Aorta (tissue), 5 donors: ENCODE results near the gene VPS39. TPM values are rescaled to one million over a fixed set of nuclear protein-coding genes. Genes with fewer than 3 reads are reported as not detected.
A peak's percentile ranks its signal among the peaks of the same experiment; 100 is the strongest.

ENCODE experiments used
- ATAC-seq: fragments of 200-7000 bp; cut with Tn5 transposase; one replicate; pipeline ENCODE4 v1.9.1; 2022; ENCODE audit warnings: moderate library complexity; ENCODE audit not compliant: low FRiP score
- DNase-seq, 2 donors: peaks; one replicate each; pipeline ENCODE4 v3.0.0-alpha.2; 2020
- H3K27ac ChIP-seq, 2 donors: one replicate each; pipeline ENCODE4 v1.5.1; 2013; ENCODE audit warnings: low read length in 2 of 2, mild to moderate bottlenecking in 2 of 2, moderate library complexity in 2 of 2, control low read depth in 1 of 2, inconsistent platforms in 1 of 2, low read depth in 1 of 2
- H3K27me3 ChIP-seq, 2 donors: one replicate each; pipeline ENCODE4 v1.6.1; 2013; ENCODE audit warnings: control low read depth in 1 of 2, low read length in 1 of 2, mild to moderate bottlenecking in 1 of 2, moderate library complexity in 1 of 2; ENCODE audit not compliant: insufficient read depth in 2 of 2, control insufficient read depth in 1 of 2
- H3K36me3 ChIP-seq, 2 donors: one replicate each; pipeline ENCODE4 v1.6.1; 2013; ENCODE audit warnings: control low read depth in 1 of 2, low read length in 1 of 2, mild to moderate bottlenecking in 1 of 2; ENCODE audit not compliant: insufficient read depth in 2 of 2, control insufficient read depth in 1 of 2
- H3K4me1 ChIP-seq, 2 donors: one replicate each; pipeline ENCODE4 v1.6.1; 2013; ENCODE audit warnings: low read length in 2 of 2, control low read depth in 1 of 2, mild to moderate bottlenecking in 1 of 2, moderate library complexity in 1 of 2; ENCODE audit not compliant: insufficient read depth in 2 of 2, control insufficient read depth in 1 of 2
- H3K4me3 ChIP-seq, 2 donors: one replicate each; pipeline ENCODE4 v1.5.1; 2013; ENCODE audit warnings: low read length in 2 of 2, control low read depth in 1 of 2, mild to moderate bottlenecking in 1 of 2
- H3K9me3 ChIP-seq: one replicate; pipeline ENCODE4 v1.6.1; 2013; ENCODE audit warnings: mild to moderate bottlenecking, low read length; ENCODE audit not compliant: control insufficient read depth
- WGBS, 2 donors: extraction: QIAGEN DNeasy Blood & Tissue Kit; methylation state at CpG; one replicate each; pipeline ENCODE4 v1.1.7; 2013; 5-methylcytosine and 5-hydroxymethylcytosine counted together
- intact Hi-C, 2 donors: fragments of 100-400 bp; cut with DNase I; formaldehyde crosslinking; loops; one replicate each; pipeline versions ENCODE4 v1.14.2 to v1.15.0; 2022
- polyA plus RNA-seq, 2 donors: library from polyadenylated mRNA; stranded (reverse); fragments of 200-250 nt; gene quantifications; one replicate each; pipeline ENCODE4 v1.2.3, GENCODE V29; 2013
- total RNA-seq, 2 donors: library from RNA; stranded (reverse); fragmentation: NEBNext Ultra II Directional; extraction: Animal tissue kit (Norgen Biotek cat#: 25700); gene quantifications; one replicate each; pipeline ENCODE4 v1.2.1, GENCODE V29; 2021
- donor health status: healthy with polysubstance abuse.
- donor health status: Bipolar disorder and iron deficiency.
- donor health status: DM: no; HTN: no; CAD: no.
- donor health status: DM: no; HTN: no; CAD: no.
- donor health status: DM: yes; HTN: yes; CAD: no.

The VPS39 gene
- total and polyA plus RNA-seq, 4 donors = 10.5 to 89.4 (median 59.8) TPM

DNA sequence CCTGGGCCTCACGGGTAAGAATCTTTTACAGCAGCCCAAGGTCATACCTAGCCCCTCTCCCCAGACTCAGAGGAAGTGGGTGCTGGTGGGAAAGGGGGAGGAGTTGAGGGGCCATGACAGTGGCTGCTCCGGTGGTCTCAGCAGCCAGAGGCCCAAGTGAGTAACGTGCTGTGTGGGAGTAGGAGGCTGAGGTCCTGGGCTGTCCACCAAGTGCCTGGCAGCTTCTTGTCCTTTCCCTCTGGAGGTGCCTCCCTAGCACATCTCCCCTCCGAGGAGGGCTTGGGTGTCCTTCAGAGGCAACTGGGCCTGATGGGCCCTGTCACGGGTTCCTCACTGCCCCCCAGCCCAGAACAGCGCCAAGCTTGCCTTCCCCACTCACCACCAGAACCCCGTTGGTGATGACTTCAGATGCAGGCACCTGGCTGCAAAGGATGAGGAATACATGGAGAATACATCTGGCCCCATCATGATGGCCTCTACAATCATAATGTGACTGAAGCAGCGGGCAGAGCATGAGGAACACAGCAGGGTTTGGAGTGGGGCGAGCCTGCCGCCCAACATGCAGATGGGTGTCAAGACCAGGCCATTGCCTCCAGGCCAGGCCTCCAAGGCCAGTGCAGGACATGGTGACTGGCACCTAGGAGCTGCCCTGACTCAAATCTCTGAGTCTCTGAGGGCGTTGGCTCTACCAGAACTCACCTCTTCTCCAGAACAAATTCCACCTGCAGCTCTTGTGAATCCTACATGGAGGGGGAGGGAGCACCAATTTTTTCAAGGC, 55.0 kb downstream of the VPS39 start:
- 92 to 95% methylated on average over 11 of the region's 11 CpGs for WGBS, 2 donors
- ATAC-seq = no peak
- Histone ChIP-seq H3K27me3 (no peaks in the 10 kb centered on the region), H3K27ac (no peak overlapping the region), H3K9me3 (no peaks in the 10 kb centered on the region), H3K36me3 (no peaks in the 10 kb centered on the region), H3K4me3 (no peak overlapping the region), H3K4me1 (peaks cover 0 to 3% of the 10 kb centered on the region in 2 donors)
- no peak for DNase-seq
- intact Hi-C loops = no loop called here

DNA sequence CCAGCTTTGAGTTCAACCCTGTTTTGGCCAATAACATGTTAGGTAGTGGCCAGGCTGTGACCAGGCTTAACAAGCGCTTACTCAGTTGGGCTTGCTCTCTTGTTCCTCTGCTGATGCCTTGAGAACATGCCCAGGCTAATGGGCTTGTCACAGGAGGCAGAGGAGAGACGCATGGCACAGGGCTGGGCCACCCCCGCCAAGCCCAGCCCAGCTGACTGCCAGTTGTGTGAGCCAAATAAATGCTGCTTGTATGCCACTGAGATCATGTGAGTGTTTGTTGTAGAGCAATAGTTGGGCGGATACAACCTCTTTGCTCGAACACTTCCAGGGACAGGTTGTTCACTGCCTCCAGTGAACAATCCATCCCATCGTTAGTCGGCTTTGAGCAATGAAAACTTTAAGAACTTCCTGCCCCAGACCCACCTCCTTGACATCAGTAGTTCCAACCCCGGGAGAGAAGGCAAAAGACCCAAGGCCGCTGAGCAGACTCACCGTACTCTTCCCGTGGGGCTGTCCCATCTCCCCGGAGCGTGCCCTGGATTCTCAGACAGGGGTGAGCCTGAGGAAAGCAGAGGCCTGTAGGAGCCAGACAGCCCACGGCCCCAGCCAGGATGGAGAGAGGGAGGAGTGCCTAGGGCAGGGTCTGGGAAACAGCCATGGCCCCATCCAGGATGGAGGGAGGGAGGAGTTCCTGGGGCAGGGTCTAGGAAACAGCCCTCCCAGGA, 55.7 kb downstream of the VPS39 start:
- ATAC-seq (peak; percentile 36), DNase-seq (no peak)
- no peak overlapping the region for H3K27ac ChIP-seq
- no peaks in the 10 kb centered on the region for H3K36me3 ChIP-seq
- H3K9me3 ChIP-seq = no peaks in the 10 kb centered on the region
- intact Hi-C loops = no loop called here
- 47 to 51% methylated on average over 14 of the region's 14 CpGs for WGBS, 2 donors
- peaks cover 0 to 3% of the 10 kb centered on the region in 2 donors for H3K4me1 ChIP-seq
- no peak overlapping the region for H3K4me3 ChIP-seq
- H3K27me3 ChIP-seq = no peaks in the 10 kb centered on the region

DNA sequence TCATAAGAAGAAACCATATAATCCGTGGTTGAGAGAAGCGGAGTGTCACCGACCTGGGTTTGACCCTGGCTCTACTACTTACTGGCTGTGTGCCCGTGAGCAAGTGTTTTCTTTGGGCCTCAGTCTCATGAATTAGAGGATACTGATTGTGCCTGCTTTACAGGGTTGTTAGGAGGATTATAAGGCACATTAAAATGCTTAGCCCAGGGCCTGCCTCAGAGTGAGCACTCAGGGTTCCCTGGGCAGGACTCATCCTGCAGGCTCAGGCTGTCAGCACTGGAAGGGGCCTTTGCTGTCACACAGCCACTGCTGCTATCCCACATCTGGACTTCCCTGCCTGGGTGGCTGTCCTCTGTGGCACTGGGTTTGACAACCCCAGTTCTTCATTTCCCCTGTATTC, 56.4 kb downstream of the VPS39 start:
- WGBS, 2 donors = 3 to 10% methylated on average over 4 of the region's 4 CpGs
- H3K27me3 ChIP-seq = no peaks in the 10 kb centered on the region
- H3K9me3 ChIP-seq = no peaks in the 10 kb centered on the region
- DNase-seq (no peak), ATAC-seq (peak; percentile 12)
- intact Hi-C loops = no loop called here
- H3K36me3 ChIP-seq = no peaks in the 10 kb centered on the region
- H3K4me1 ChIP-seq = peaks cover 0 to 3% of the 10 kb centered on the region in 2 donors
- no peak overlapping the region for H3K4me3 ChIP-seq
- H3K27ac ChIP-seq = no peak overlapping the region

DNA sequence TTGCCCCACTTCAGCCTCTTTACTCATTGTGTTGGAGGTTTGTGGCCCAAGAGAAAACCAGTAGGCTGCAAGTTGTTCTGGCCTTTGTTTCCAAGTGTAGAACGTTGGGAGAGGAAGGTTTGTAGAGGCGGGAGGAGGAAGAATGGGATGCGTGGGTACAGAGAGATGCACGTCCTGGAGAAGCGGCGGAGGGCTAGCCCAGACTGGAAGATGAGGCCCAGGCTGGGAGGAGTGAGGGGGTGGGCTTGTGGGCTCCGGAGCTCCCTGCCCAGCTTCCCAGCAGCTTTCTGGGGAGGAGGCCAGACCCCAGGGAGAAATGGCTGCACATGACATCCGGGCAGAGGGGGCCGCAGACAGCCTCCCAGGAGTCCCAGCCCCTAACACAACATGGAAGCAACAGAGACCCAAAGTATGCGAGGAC, 57.0 kb downstream of the VPS39 start:
- DNase-seq (no peak), ATAC-seq (no peak)
- H3K4me3 ChIP-seq = no peak overlapping the region
- WGBS, 2 donors = 87% methylated on average over 10 of the region's 10 CpGs
- intact Hi-C loops = no loop called here
- H3K27ac ChIP-seq = no peak overlapping the region
- H3K27me3 ChIP-seq = no peaks in the 10 kb centered on the region
- no peaks in the 10 kb centered on the region for H3K9me3 ChIP-seq
- peaks cover 0 to 3% of the 10 kb centered on the region in 2 donors for H3K4me1 ChIP-seq
- H3K36me3 ChIP-seq = no peaks in the 10 kb centered on the region

DNA sequence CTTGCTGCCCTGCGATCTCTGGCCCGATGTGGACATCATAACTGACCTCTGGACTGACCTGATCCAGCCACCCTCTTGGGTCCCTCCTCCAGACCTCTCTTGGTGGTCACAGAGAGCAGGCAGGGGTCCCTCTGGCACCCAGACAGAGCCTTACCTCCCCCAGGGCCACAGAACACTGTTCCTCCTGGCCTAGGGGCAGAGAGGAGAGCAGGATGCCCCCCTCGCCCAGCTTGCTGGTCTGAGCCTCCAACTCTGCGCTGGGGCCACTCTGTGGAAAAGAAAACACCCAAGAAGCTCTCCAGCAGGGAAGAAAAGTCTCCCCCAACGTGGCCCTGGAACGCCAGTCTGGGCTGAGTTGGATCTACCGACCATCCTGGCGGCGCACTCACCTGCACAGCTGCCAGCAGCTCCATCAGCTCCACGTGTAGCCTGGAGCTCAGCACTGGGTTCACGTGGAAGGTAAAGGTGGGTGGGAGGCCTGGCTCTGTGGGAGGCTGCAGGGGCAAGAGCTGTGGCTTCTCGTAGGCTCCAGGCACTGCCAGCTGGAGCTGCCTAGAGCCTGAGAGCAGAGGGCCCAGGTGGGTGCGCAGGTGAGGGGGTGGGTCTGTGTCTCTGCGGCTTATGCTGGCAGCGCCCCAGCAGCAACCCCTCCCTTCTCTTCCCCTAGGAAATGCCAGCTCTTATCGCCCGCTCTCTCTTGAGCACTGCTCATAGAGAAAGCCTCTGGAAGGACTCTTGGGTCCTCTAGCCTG, 57.7 kb downstream of the VPS39 start:
- H3K36me3 ChIP-seq = no peaks in the 10 kb centered on the region
- no peaks in the 10 kb centered on the region for H3K9me3 ChIP-seq
- no peak overlapping the region for H3K4me3 ChIP-seq
- H3K4me1 ChIP-seq = peaks cover 0 to 3% of the 10 kb centered on the region in 2 donors
- DNase-seq (no peak), ATAC-seq (no peak)
- H3K27ac ChIP-seq = no peak overlapping the region
- 92 to 95% methylated on average over 17 of the region's 17 CpGs for WGBS, 2 donors
- H3K27me3 ChIP-seq = no peaks in the 10 kb centered on the region
- intact Hi-C loops = no loop called here

DNA sequence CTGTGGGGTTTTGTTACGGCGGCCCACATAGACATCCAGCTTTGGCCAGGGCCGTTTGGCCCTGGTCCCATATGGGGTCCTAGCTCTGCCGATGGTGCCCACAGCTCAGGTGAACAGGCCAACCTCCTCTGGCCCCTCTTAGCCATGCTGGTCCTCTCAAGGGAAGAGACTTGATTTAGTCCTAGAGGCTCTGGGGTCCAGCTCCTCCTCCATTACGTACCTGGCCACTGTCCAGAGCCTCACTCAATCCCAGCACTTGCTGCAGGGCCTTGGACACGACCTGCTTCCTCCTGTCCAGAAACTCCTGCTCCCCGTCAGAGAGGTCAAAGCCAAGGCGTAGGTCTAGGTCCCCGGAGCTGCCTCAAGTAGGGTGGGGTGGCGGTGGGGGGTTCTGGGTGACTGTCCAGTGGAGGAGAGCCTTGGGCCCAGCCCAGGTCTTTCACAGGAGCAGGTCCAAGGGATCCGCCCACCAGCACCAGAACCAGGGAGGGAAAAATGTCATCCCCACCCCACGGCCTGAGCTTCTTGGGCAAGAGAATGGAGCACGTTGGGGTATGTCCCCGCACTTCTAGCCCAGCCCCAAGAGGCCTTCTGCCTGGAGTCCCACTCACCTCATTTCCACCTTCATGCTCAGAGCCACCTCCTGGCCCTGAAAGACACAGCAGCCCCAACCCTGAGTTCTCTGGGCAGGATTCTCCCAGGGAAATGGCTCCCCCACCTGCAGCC, 58.4 kb downstream of the VPS39 start:
- H3K4me3 ChIP-seq = no peak overlapping the region
- H3K36me3 ChIP-seq = no peaks in the 10 kb centered on the region
- intact Hi-C loops = no loop called here
- H3K9me3 ChIP-seq = no peaks in the 10 kb centered on the region
- H3K4me1 ChIP-seq = peaks cover 0 to 3% of the 10 kb centered on the region in 2 donors
- 87 to 90% methylated on average over 14 of the region's 14 CpGs for WGBS, 2 donors
- ATAC-seq (no peak), DNase-seq (no peak)
- H3K27me3 ChIP-seq = no peaks in the 10 kb centered on the region
- no peak overlapping the region for H3K27ac ChIP-seq

DNA sequence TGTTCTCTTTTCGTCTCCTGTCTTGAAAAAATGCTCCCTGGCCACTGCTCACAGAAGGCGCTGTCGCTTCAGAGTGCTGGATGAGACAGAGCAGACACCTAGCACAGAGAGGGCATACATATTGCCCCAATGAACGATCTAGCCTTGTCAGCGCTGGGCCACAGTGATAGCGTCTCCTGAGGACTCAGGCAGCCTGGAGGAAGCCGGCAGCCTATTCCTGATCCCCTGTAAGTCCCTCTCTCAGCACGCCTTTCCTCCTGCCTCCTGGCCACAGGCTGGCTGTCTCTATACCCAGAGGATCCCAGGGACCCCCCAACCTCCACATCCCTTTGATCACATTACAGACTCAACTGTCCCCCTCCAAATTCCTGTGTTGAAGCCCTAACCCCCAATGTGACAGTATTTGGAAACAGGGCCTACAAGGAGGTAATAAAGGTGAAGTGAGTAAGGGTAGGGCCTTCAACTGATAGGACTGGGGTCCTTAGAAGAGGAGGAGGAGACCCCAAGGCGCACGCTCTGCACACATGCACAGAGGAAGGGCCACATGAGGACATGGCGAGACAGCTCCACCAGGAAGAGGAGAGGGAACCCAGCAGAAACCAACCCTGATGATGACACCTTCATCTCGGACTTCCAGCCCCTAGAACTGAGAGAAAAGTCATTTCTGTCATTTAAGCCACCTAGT, 59.2 kb downstream of the VPS39 start:
- H3K27ac ChIP-seq = no peak overlapping the region
- WGBS, 2 donors = 90 to 91% methylated on average over 12 of the region's 12 CpGs
- no peaks in the 10 kb centered on the region for H3K36me3 ChIP-seq
- ATAC-seq (no peak), DNase-seq (no peak)
- intact Hi-C loops = no loop called here
- H3K9me3 ChIP-seq = no peaks in the 10 kb centered on the region
- H3K4me3 ChIP-seq = no peak overlapping the region
- H3K27me3 ChIP-seq = no peaks in the 10 kb centered on the region
- H3K4me1 ChIP-seq = peaks cover 0 to 3% of the 10 kb centered on the region in 2 donors

DNA sequence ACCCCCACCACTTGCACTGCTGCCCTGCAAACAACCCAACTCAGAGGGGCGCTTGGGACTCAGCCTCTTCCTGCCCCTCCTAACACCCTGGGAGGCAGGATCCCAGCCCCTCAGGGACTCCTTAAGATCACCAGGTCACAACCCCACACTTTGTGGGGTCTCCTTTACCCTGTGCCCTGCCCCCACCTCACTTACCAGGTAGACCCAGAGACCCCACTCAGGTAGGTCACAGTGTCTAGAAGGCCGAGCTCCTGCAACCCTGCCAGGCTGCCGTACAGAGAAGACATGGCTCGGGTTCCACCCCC, 60.7 kb downstream of the VPS39 start:
- intact Hi-C loops = no loop called here
- no peak overlapping the region for H3K4me3 ChIP-seq
- H3K27me3 ChIP-seq = no peaks in the 10 kb centered on the region
- H3K4me1 ChIP-seq = peaks cover 0 to 3% of the 10 kb centered on the region in 2 donors
- no peak overlapping the region for H3K27ac ChIP-seq
- no peaks in the 10 kb centered on the region for H3K9me3 ChIP-seq
- ATAC-seq (no peak), DNase-seq (no peak)
- WGBS, 2 donors = 93 to 94% methylated on average over 4 of the region's 4 CpGs
- H3K36me3 ChIP-seq = no peaks in the 10 kb centered on the region
